ENCODE measurements around the gene CHRNA1. TPM values are rescaled to one million over a fixed set of nuclear protein-coding genes. Genes with fewer than 3 reads are reported as not detected.
"Not testable (repeated sequence)": the region's sequence is repeated elsewhere in the genome, so short reads cannot be mapped to it uniquely, and the experiment has no call there.

Gene CHRNA1
- total RNA-seq, 1 donor from 2014 or later: 0.24 TPM

GRCh38 chr2:174713686-174714085 lies 50.6 kb downstream of the CHRNA1 start:
- H3K36me3 Mint-ChIP-seq (ENCODE audit: unreplicated experiment): no peaks in the 10 kb centered on the region

GRCh38 chr2:174711206-174711605 lies 53.1 kb downstream of the CHRNA1 start:
- Mint-ChIP-seq H3K4me3 (ENCODE audit: unreplicated experiment) (no peak overlapping the region), H3K36me3 (ENCODE audit: unreplicated experiment) (no peaks in the 10 kb centered on the region), H3K27ac (ENCODE audit: unreplicated experiment) (no peak overlapping the region), H3K9me3 (ENCODE audit: unreplicated experiment) (no peaks in the 10 kb centered on the region), H3K27me3 (ENCODE audit: unreplicated experiment) (peaks cover 19% of the 10 kb centered on the region), H3K4me1 (ENCODE audit: unreplicated experiment) (no peaks in the 10 kb centered on the region)
- DNase-seq (ENCODE audit: extremely low spot score, unreplicated experiment): no peak
- TF ChIP-seq CTCF (IDR thresholded peaks at IDR 0.05): no peak

More at GRCh38 chr2:174713686-174714085, 50.6 kb downstream of the CHRNA1 start:
- peaks cover 3% of the 10 kb centered on the region for H3K27me3 Mint-ChIP-seq (ENCODE audit: unreplicated experiment)
- no peaks in the 10 kb centered on the region for H3K4me1 Mint-ChIP-seq (ENCODE audit: unreplicated experiment)
- H3K9me3 Mint-ChIP-seq (ENCODE audit: unreplicated experiment): no peaks in the 10 kb centered on the region
- no peak overlapping the region for H3K4me3 Mint-ChIP-seq (ENCODE audit: unreplicated experiment)
- no peak overlapping the region for H3K27ac Mint-ChIP-seq (ENCODE audit: unreplicated experiment)
- no peak for DNase-seq (ENCODE audit: extremely low spot score, unreplicated experiment)
- TF ChIP-seq CTCF (IDR thresholded peaks at IDR 0.05): no peak

- H3K36me3 Mint-ChIP-seq (ENCODE audit: unreplicated experiment); DNase-seq (ENCODE audit: extremely low spot score, unreplicated experiment): not testable (repeated sequence)
Measured at GRCh38 chr2:174709416-174710004, 54.8 kb downstream of the CHRNA1 start.

GRCh38 chr2:174708713-174709112 lies 55.6 kb downstream of the CHRNA1 start:
- Mint-ChIP-seq H3K4me1 (ENCODE audit: unreplicated experiment) (no peaks in the 10 kb centered on the region), H3K9me3 (ENCODE audit: unreplicated experiment) (no peaks in the 10 kb centered on the region), H3K27me3 (ENCODE audit: unreplicated experiment) (peaks cover 40% of the 10 kb centered on the region), H3K27ac (ENCODE audit: unreplicated experiment) (no peak overlapping the region), H3K36me3 (ENCODE audit: unreplicated experiment) (no peaks in the 10 kb centered on the region), H3K4me3 (ENCODE audit: unreplicated experiment) (no peak overlapping the region)
- TF ChIP-seq CTCF (IDR thresholded peaks at IDR 0.05): no peak
- no peak for DNase-seq (ENCODE audit: extremely low spot score, unreplicated experiment)

More at GRCh38 chr2:174709416-174710004, 54.8 kb downstream of the CHRNA1 start:
- H3K4me1 Mint-ChIP-seq (ENCODE audit: unreplicated experiment); H3K4me3 Mint-ChIP-seq (ENCODE audit: unreplicated experiment); H3K9me3 Mint-ChIP-seq (ENCODE audit: unreplicated experiment); H3K27ac Mint-ChIP-seq (ENCODE audit: unreplicated experiment): not testable (repeated sequence)
- H3K27me3 Mint-ChIP-seq (ENCODE audit: unreplicated experiment): peaks cover 32% of the 10 kb centered on the region

- no peak overlapping the region for H3K27ac Mint-ChIP-seq (ENCODE audit: unreplicated experiment)
- H3K9me3 Mint-ChIP-seq (ENCODE audit: unreplicated experiment): no peaks in the 10 kb centered on the region
- no peak for DNase-seq (ENCODE audit: extremely low spot score, unreplicated experiment)
- H3K4me1 Mint-ChIP-seq (ENCODE audit: unreplicated experiment): no peaks in the 10 kb centered on the region
- no peak for TF ChIP-seq CTCF (IDR thresholded peaks at IDR 0.05)
- peaks cover 51% of the 10 kb centered on the region for H3K27me3 Mint-ChIP-seq (ENCODE audit: unreplicated experiment)
- no peaks in the 10 kb centered on the region for H3K36me3 Mint-ChIP-seq (ENCODE audit: unreplicated experiment)
- no peak overlapping the region for H3K4me3 Mint-ChIP-seq (ENCODE audit: unreplicated experiment)
Measured at GRCh38 chr2:174705321-174705720, 59.0 kb downstream of the CHRNA1 start.

Data from osteocyte (in vitro differentiated cells).